Naive thymus-derived CD8-positive, alpha-beta T cell (primary cell): ENCODE results near the gene PLEKHG5. TPM values are rescaled to one million over a fixed set of nuclear protein-coding genes. Genes with fewer than 3 reads are reported as not detected.

ENCODE experiments used
- ATAC-seq, 2 donors: fragments of 150-1000 bp; cut with Tn5 transposase in 1 of 2; sonication (Bioruptor Pico), chemical (Tn5 transposase) in 1 of 2; 1 replicate in 1 of 2; 2 replicates in 1 of 2; pipeline ENCODE4 v1.10.0; 2021; ENCODE audit warnings: mild to moderate bottlenecking in 2 of 2, moderate library complexity in 2 of 2
- POLR2A ChIA-PET: fragments of 350-600 bp; sonication (Branson Sonifier 250); formaldehyde crosslinking; loops from one replicate; lab custom pipeline; 2021; ENCODE audit warnings: antibody characterized with exemption; lab: Charles Lee
- DNase-seq, 10 donors: peaks; one replicate each; pipeline versions ENCODE4 v3.0.0 to v3.0.0-alpha.2; 2020 to 2022
- H3K27ac Mint-ChIP-seq, 10 donors: one replicate each; pipeline ENCODE4 v1.8.0; 2020 to 2022; ENCODE audit warnings: mild to moderate bottlenecking in 10 of 10, mixed read lengths in 10 of 10, moderate library complexity in 4 of 10, inconsistent platforms in 1 of 10
- H3K27me3 Mint-ChIP-seq, 5 donors: one replicate each; pipeline ENCODE4 v1.8.0; 2021 to 2022; ENCODE audit warnings: mixed read lengths in 5 of 5
- H3K36me3 Mint-ChIP-seq, 3 donors: one replicate each; pipeline ENCODE4 v1.8.0; 2020 to 2022; ENCODE audit warnings: mixed read lengths in 3 of 3, mild to moderate bottlenecking in 2 of 3, inconsistent platforms in 1 of 3
- H3K4me1 Mint-ChIP-seq, 4 donors: one replicate each; pipeline ENCODE4 v1.8.0; 2021 to 2022; ENCODE audit warnings: mixed read lengths in 4 of 4
- H3K4me3 Mint-ChIP-seq, 10 donors: one replicate each; pipeline ENCODE4 v1.8.0; 2020 to 2022; ENCODE audit warnings: mild to moderate bottlenecking in 10 of 10, mixed read lengths in 10 of 10, moderate library complexity in 6 of 10, inconsistent platforms in 1 of 10
- H3K9me3 Mint-ChIP-seq, 9 donors: one replicate each; pipeline ENCODE4 v1.8.0; 2020 to 2022; ENCODE audit warnings: mixed read lengths in 9 of 9, mild to moderate bottlenecking in 3 of 9, inconsistent platforms in 1 of 9, moderate library complexity in 1 of 9
- polyA plus RNA-seq, 3 donors: library from polyadenylated mRNA; unstranded; fragments of 300-500 nt; fragmentation: Illumina TruSeq; gene quantifications; one replicate each; pipeline ENCODE4 v1.2.3, GENCODE V29; 2021
- total RNA-seq, 8 experiments: library from RNA in 2 of 8; stranded (reverse) in 2 of 8; gene quantifications; one replicate each; pipeline ENCODE4 v1.2.3 and lab custom pipeline; 2021 to 2026

Gene PLEKHG5
- total and polyA plus RNA-seq, 5 experiments from 2014 or later, result 0.57 to 7.0 (median 1.4) TPM

DNA sequence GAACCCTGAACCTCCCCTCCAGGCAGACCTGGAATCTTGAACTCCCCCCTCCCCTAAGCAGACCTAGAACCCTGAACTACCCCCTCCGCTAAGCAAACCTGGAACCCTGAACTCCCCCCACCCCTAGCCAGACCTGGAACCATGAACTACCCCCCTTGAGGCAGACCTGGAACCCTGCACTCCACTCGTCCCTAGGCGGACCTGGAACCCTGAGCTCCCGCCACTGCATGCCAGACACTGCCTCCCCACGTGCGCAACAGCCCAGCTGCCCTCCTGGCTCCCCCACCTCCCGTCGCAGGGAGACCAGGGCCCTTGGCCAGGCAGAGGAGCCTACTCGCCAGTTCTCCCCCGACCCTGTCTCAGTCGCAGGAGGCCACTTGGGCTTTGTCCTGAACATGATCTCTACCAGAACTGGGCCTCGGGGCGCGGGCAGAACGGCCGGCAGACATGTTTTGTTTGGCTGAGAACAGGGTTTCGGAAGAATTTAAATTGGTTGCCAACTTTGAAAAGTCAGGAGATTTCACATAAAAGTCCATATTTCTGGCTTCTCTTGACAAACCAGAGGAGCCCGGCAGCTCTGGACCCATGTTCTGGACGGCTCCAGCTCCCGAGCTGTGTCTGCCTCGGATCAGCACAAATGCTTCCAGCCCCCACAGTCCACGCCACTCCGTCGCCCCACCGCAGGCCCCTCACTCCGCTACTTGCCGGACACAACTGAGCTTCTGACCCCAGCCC is 9.2 kb upstream of the PLEKHG5 start:
- no peak for DNase-seq
- POLR2A ChIA-PET, result interaction anchor here (2.2 kb wide), 1 partner anchor 10 kb away, joined by 9 read pairs; the partner anchor contains the start of gene PLEKHG5
- H3K9me3 Mint-ChIP-seq, result no peaks in the 10 kb centered on the region
- H3K36me3 Mint-ChIP-seq, result no peaks in the 10 kb centered on the region
- H3K27ac Mint-ChIP-seq, result peak overlapping the region in 1 of 10 donors; percentile 48
- peaks cover 0 to 20% (median 4%) of the 10 kb centered on the region in 5 donors for H3K27me3 Mint-ChIP-seq
- H3K4me3 Mint-ChIP-seq, result peak overlapping the region in 1 of 10 donors; percentile 14
- H3K4me1 Mint-ChIP-seq, result peaks cover 1 to 19% (median 10%) of the 10 kb centered on the region in 4 donors
- ATAC-seq, result no peak

- H3K36me3 Mint-ChIP-seq, result peaks cover 0 to 2% (median 0%) of the 10 kb centered on the region in 3 donors
- DNase-seq (no peak), ATAC-seq (no peak)
- POLR2A ChIA-PET, result interaction anchor here (0.5 to 2.2 kb wide), 5 partner anchors 9 to 146 kb away, joined by 3 to 9 read pairs (median 3); partner anchors contain the start of genes NOL9 and PLEKHG5
- H3K9me3 Mint-ChIP-seq, result no peaks in the 10 kb centered on the region
- H3K4me3 Mint-ChIP-seq, result peak overlapping the region in 8 of 10 donors; percentile 31 to 80 (median 50)
- no peak overlapping the region for H3K27ac Mint-ChIP-seq
- peaks cover 0 to 20% (median 3%) of the 10 kb centered on the region in 5 donors for H3K27me3 Mint-ChIP-seq
- H3K4me1 Mint-ChIP-seq, result peaks cover 4 to 26% (median 15%) of the 10 kb centered on the region in 4 donors
Observed at GRCh38 chr1:6499296-6499695, 7.8 kb upstream of the PLEKHG5 start.

- DNase-seq (no peak), ATAC-seq (no peak)
- Mint-ChIP-seq H3K27ac (no peak overlapping the region), H3K9me3 (no peaks in the 10 kb centered on the region), H3K4me3 (peak overlapping the region in 8 of 10 donors; percentile 33 to 83 (median 60)), H3K27me3 (peaks cover 0 to 20% (median 3%) of the 10 kb centered on the region in 5 donors), H3K4me1 (peaks cover 4 to 26% (median 15%) of the 10 kb centered on the region in 4 donors), H3K36me3 (peaks cover 0 to 2% (median 0%) of the 10 kb centered on the region in 3 donors)
- POLR2A ChIA-PET, result interaction anchor here (0.8 to 2.2 kb wide), 6 partner anchors 8 to 56 kb away, joined by 3 to 9 read pairs (median 4); partner anchors contain the start of genes NOL9, PLEKHG5 and TNFRSF25
Observed at GRCh38 chr1:6498576-6499111, 7.2 kb upstream of the PLEKHG5 start.

GRCh38 chr1:6497867-6498575 is 6.6 kb upstream of the PLEKHG5 start:
- DNase-seq (no peak), ATAC-seq (no peak)
- Mint-ChIP-seq H3K4me3 (peak overlapping the region; percentile 68 to 88 (median 82)), H3K36me3 (peaks cover 0 to 2% (median 0%) of the 10 kb centered on the region in 3 donors), H3K4me1 (peaks cover 6 to 30% (median 19%) of the 10 kb centered on the region in 4 donors), H3K27ac (peak overlapping the region in 7 of 10 donors; percentile 65 to 85 (median 75)), H3K27me3 (peaks cover 0 to 20% (median 3%) of the 10 kb centered on the region in 5 donors), H3K9me3 (no peaks in the 10 kb centered on the region)
- POLR2A ChIA-PET, result interaction anchor here (0.8 to 2.2 kb wide), 4 partner anchors 8 to 47 kb away, joined by 3 to 9 read pairs (median 4); partner anchors contain the start of genes PLEKHG5 and TNFRSF25

DNA sequence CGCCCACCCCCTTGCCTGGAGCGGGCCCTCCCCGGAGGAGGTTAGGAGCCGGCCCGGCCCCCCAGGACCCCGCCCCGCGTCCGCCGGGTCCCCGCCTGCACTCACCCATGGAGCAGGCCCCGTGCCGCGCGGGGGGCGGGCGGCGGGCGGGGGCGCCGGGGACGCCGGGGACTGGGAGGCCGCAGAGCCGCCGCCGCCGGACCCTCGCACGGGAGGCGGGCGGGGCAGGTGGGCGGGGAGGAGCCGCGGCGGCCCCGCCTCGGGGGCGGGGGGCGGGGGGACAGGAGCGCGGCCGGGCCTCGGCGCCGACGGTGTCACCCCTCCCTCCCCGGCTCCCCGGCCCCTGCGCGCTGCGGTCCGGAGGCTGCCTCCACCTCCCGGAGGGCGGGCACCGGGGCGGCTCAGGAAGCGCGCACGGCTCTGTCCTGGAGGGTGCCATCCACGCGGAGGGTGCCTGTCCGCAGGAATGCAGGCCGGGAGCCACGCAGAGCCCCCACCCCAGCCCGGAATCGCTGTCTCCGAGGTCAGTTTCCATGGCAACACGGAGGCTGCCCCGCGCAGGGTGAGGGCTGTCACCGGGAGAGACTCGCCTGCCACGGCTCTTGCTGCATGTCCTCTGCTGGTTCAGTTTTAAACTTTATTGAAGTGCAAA is 5.9 kb upstream of the PLEKHG5 start:
- H3K27ac Mint-ChIP-seq, result peak overlapping the region in 5 of 10 donors; percentile 69 to 85 (median 80)
- DNase-seq (peak; percentile 31 to 84 (median 51)), ATAC-seq (peak; percentile 52 to 85)
- H3K27me3 Mint-ChIP-seq, result peaks cover 0 to 20% (median 3%) of the 10 kb centered on the region in 5 donors
- no peaks in the 10 kb centered on the region for H3K9me3 Mint-ChIP-seq
- peak overlapping the region; percentile 68 to 88 (median 82) for H3K4me3 Mint-ChIP-seq
- peaks cover 6 to 37% (median 23%) of the 10 kb centered on the region in 4 donors for H3K4me1 Mint-ChIP-seq
- peaks cover 0 to 2% (median 0%) of the 10 kb centered on the region in 3 donors for H3K36me3 Mint-ChIP-seq
- POLR2A ChIA-PET, result interaction anchor here (1.0 kb wide), 1 partner anchor 32 kb away, joined by 4 read pairs; the partner anchor contains the start of gene TNFRSF25

- Mint-ChIP-seq H3K4me3 (peak overlapping the region; percentile 47 to 81 (median 64)), H3K9me3 (no peaks in the 10 kb centered on the region), H3K4me1 (peaks cover 7 to 41% (median 26%) of the 10 kb centered on the region in 4 donors), H3K36me3 (peaks cover 0 to 2% (median 0%) of the 10 kb centered on the region in 3 donors), H3K27me3 (peaks cover 0 to 20% (median 3%) of the 10 kb centered on the region in 5 donors), H3K27ac (peak overlapping the region in 3 of 10 donors; percentile 3 to 60 (median 57))
- DNase-seq (no peak), ATAC-seq (peak in 1 of 2 donors; percentile 2)
- POLR2A ChIA-PET, result no interaction called here
Observed at GRCh38 chr1:6496890-6497214, 5.4 kb upstream of the PLEKHG5 start.

GRCh38 chr1:6496365-6496721 is 4.9 kb upstream of the PLEKHG5 start:
- Mint-ChIP-seq H3K27me3 (peaks cover 0 to 15% (median 2%) of the 10 kb centered on the region in 5 donors), H3K4me1 (peaks cover 12 to 46% (median 31%) of the 10 kb centered on the region in 4 donors), H3K4me3 (peak overlapping the region; percentile 47 to 73 (median 62)), H3K9me3 (no peaks in the 10 kb centered on the region), H3K36me3 (peaks cover 0 to 2% (median 0%) of the 10 kb centered on the region in 3 donors), H3K27ac (peak overlapping the region in 5 of 10 donors; percentile 48 to 83 (median 68))
- POLR2A ChIA-PET, result interaction anchor here (0.6 to 1.3 kb wide), 3 partner anchors 11 to 65 kb away, joined by 3 to 6 read pairs (median 4); no protein-coding TSS in a partner anchor
- ATAC-seq (no peak), DNase-seq (no peak)

- Mint-ChIP-seq H3K4me3 (peak overlapping the region; percentile 39 to 73 (median 54)), H3K9me3 (no peaks in the 10 kb centered on the region), H3K4me1 (peaks cover 14 to 50% (median 35%) of the 10 kb centered on the region in 4 donors), H3K27me3 (peaks cover 0 to 9% (median 0%) of the 10 kb centered on the region in 5 donors), H3K27ac (peak overlapping the region in 8 of 10 donors; percentile 27 to 83 (median 68)), H3K36me3 (peaks cover 0 to 2% (median 0%) of the 10 kb centered on the region in 3 donors)
- POLR2A ChIA-PET, result interaction anchor here (0.6 to 1.3 kb wide), 6 partner anchors 11 to 107 kb away, joined by 3 to 6 read pairs (median 4); partner anchors contain the start of gene KLHL21
- DNase-seq (no peak), ATAC-seq (no peak)
Observed at GRCh38 chr1:6495540-6496364, 4.3 kb upstream of the PLEKHG5 start.

DNA sequence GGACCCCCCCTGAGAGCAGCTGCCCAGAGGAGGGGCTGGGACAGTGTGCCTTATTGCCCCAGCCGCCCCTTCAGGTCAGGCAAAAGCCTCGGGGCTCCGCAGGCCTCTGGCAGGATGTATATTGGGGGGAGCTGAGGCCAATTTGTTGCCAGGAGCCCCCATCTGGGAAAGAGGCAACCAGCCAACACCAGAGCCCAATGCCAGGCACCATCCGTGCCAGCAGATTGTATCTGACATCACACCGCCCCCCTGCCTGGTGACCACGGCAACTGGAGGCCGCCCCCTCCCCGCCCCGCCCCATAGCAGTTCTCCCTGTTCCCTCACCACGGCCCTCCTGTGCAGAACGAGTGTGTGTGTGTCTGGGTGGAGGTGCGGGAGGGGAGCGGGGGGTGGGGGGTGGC is 3.6 kb upstream of the PLEKHG5 start:
- Mint-ChIP-seq H3K27me3 (peaks cover 0 to 7% (median 0%) of the 10 kb centered on the region in 5 donors), H3K9me3 (no peaks in the 10 kb centered on the region), H3K4me3 (no peak overlapping the region), H3K36me3 (peaks cover 0 to 2% (median 0%) of the 10 kb centered on the region in 3 donors), H3K4me1 (peaks cover 17 to 50% (median 37%) of the 10 kb centered on the region in 4 donors), H3K27ac (peak overlapping the region in 3 of 10 donors; percentile 14 to 85 (median 37))
- DNase-seq (no peak), ATAC-seq (peak in 1 of 2 donors; percentile 15)
- POLR2A ChIA-PET, result interaction anchor here (0.6 to 1.3 kb wide), 5 partner anchors 26 to 108 kb away, joined by 3 to 5 read pairs (median 3); partner anchors contain the start of gene KLHL21

DNA sequence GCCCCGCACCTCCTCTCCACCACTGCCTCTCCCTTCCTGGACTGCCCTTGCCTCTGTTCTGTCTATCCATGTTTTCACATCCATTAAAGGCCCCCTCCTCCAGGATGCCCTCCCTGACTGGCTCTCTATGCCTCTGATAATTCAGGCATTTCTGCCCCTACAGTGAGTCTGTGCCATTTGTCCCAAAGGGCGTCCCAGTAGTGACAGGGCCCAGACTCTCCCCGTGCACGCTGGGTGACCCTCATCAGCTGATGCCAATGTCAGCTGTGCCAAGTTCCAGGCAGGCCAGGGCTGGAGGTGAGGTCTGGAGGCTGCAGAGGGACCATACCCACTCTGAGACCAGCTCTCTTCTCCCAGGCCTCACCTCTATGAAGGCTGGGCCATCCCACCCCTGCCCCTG is 3.2 kb upstream of the PLEKHG5 start:
- Mint-ChIP-seq H3K36me3 (peaks cover 0 to 2% (median 0%) of the 10 kb centered on the region in 3 donors), H3K9me3 (no peaks in the 10 kb centered on the region), H3K4me3 (peak overlapping the region in 1 of 10 donors; percentile 69), H3K4me1 (peaks cover 17 to 50% (median 39%) of the 10 kb centered on the region in 4 donors), H3K27me3 (peaks cover 0 to 7% (median 0%) of the 10 kb centered on the region in 5 donors), H3K27ac (peak overlapping the region in 5 of 10 donors; percentile 15 to 85 (median 37))
- POLR2A ChIA-PET, result interaction anchor here (0.7 to 1.3 kb wide), 3 partner anchors 26 to 108 kb away, joined by 3 to 4 read pairs (median 3); partner anchors contain the start of gene KLHL21
- no peak for ATAC-seq
- no peak for DNase-seq
